Measurements from ENCODE around the gene TMEM132C. TPM values are rescaled to one million over a fixed set of nuclear protein-coding genes. Genes with fewer than 3 reads are reported as not detected.

The TMEM132C gene
- total RNA-seq, 1 donor from 2014 or later = 61.8 TPM

GRCh38 chr12:128564956-128565355 lies 298.0 kb downstream of the TMEM132C start:
- peaks cover 6% of the 10 kb centered on the region for H3K36me3 Mint-ChIP-seq

DNA sequence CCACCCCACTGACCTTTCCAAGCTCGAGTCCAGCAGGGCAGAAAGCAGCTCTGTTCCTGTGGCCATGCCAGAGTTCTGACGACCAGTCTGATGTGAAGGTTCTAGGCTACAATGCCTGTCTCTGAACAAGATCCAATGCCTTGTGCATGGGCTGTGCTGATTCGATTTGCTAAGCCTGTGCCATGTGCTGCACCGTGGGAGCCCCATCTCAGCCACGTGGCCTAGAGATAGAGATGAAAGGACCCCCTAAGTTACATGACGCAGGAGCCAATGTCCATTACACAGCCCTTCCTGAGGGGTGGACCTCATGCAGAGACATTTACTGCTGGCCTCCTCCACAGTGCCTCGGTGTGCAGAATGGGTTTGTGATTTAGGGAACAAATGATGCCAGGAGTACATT lies 300.8 kb downstream of the TMEM132C start:
- H3K4me3 Mint-ChIP-seq = no peak overlapping the region
- H3K27ac Mint-ChIP-seq = no peak overlapping the region
- H3K9me3 Mint-ChIP-seq = no peaks in the 10 kb centered on the region
- peaks cover 19% of the 10 kb centered on the region for H3K4me1 Mint-ChIP-seq (ENCODE audit: unreplicated experiment)
- no peaks in the 10 kb centered on the region for H3K27me3 Mint-ChIP-seq
- no peak for TF ChIP-seq CTCF (conservative IDR thresholded peaks at IDR 0.05)
- no peak for DNase-seq (ENCODE audit: extremely low spot score, unreplicated experiment)
- H3K36me3 Mint-ChIP-seq = peaks cover 4% of the 10 kb centered on the region

More at GRCh38 chr12:128564956-128565355, 298.0 kb downstream of the TMEM132C start:
- no peak for TF ChIP-seq CTCF (conservative IDR thresholded peaks at IDR 0.05)
- Mint-ChIP-seq H3K4me3 (no peak overlapping the region), H3K4me1 (ENCODE audit: unreplicated experiment) (peaks cover 19% of the 10 kb centered on the region), H3K27me3 (peaks cover 4% of the 10 kb centered on the region), H3K9me3 (no peaks in the 10 kb centered on the region), H3K27ac (no peak overlapping the region)
- DNase-seq (ENCODE audit: extremely low spot score, unreplicated experiment) = no peak

- Mint-ChIP-seq H3K4me3 (peak overlapping the region; percentile 47), H3K27me3 (no peaks in the 10 kb centered on the region), H3K9me3 (no peaks in the 10 kb centered on the region), H3K36me3 (peaks cover 4% of the 10 kb centered on the region), H3K27ac (peak overlapping the region; percentile 89), H3K4me1 (ENCODE audit: unreplicated experiment) (peaks cover 19% of the 10 kb centered on the region)
- no peak for DNase-seq (ENCODE audit: extremely low spot score, unreplicated experiment)
- no peak for TF ChIP-seq CTCF (conservative IDR thresholded peaks at IDR 0.05)
Measured at GRCh38 chr12:128570191-128571065, 303.5 kb downstream of the TMEM132C start.

DNA sequence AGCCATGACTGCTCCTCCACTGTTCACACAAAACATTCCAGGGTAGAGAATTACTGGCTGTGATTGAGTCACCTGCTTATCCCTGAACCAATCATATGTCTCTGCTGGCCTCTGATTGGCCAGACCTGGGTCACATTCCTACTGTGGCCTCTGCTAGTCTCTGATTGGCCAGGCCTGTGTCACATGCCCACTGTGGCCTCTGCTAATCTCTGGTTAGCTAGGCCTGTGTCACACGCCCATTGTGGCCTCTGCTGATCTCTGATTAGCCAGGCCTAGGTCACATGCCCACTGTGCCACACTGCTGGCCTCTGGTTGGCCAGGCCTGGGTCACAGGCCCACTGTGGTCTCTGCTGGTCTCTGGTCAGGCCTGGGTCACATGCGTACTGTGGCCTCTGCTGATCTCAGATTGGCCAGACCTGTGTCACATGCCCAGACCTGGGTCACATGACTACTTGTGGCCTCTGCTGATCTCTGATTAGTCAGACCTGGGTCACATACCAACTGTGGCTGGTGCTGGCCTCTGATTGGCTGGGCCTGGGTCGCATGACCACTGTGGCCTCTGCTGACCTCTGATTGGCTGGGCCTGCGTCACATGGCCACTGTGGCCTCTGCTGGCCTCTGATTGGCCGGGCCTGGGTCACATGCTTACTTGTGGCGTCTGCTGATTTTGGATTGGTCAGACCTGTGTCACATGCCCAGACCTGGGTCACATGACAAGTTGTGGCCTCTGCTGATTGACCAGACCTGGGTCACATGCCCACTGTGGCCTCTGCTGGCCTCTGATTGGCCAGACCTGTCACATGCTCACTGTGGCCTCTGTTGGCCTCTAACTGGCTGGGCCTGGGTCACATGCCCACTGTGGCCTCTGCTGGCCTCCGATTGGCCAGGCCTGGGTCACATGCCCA lies 305.2 kb downstream of the TMEM132C start:
- Mint-ChIP-seq H3K4me3 (no peak overlapping the region), H3K27ac (no peak overlapping the region), H3K9me3 (no peaks in the 10 kb centered on the region), H3K27me3 (peaks cover 3% of the 10 kb centered on the region), H3K36me3 (peaks cover 4% of the 10 kb centered on the region), H3K4me1 (ENCODE audit: unreplicated experiment) (peaks cover 19% of the 10 kb centered on the region)
- no peak for DNase-seq (ENCODE audit: extremely low spot score, unreplicated experiment)
- no peak for TF ChIP-seq CTCF (conservative IDR thresholded peaks at IDR 0.05)

GRCh38 chr12:128573907-128574306 lies 306.9 kb downstream of the TMEM132C start:
- no peak overlapping the region for H3K27ac Mint-ChIP-seq
- peaks cover 11% of the 10 kb centered on the region for H3K4me1 Mint-ChIP-seq (ENCODE audit: unreplicated experiment)

More at GRCh38 chr12:128573907-128574306, 306.9 kb downstream of the TMEM132C start:
- TF ChIP-seq CTCF (conservative IDR thresholded peaks at IDR 0.05) = no peak
- Mint-ChIP-seq H3K36me3 (peaks cover 4% of the 10 kb centered on the region), H3K9me3 (no peaks in the 10 kb centered on the region), H3K27me3 (peaks cover 3% of the 10 kb centered on the region), H3K4me3 (no peak overlapping the region)
- no peak for DNase-seq (ENCODE audit: extremely low spot score, unreplicated experiment)

All from type B pancreatic cell (in vitro differentiated cells).